Calu3 (cell line): ENCODE data around the gene HPRT1. TPM values are rescaled to one million over a fixed set of nuclear protein-coding genes. Genes with fewer than 3 reads are reported as not detected.

Experiments
- BruUV-seq: library from RNA; stranded (reverse); fragments of 400-500 nt; replicated peaks from 2 replicates; lab custom pipeline; 2021; lab: Mats Ljungman, UMichigan
- CTCF ChIA-PET: fragments of 300-600 bp; sonication (Branson Sonifier 250); formaldehyde crosslinking; loops from one replicate; lab custom pipeline; 2022; ENCODE audit warnings: antibody characterized with exemption; lab: Charles Lee
- DNase-seq: peaks from one replicate; pipeline ENCODE4 v3.0.0; 2022
- H3K27ac Mint-ChIP-seq: one replicate; pipeline ENCODE4 v1.8.0; 2022; ENCODE audit warnings: mixed read lengths; ENCODE audit not compliant: unreplicated experiment
- H3K27me3 Mint-ChIP-seq: one replicate; pipeline ENCODE4 v1.8.0; 2022; ENCODE audit warnings: mixed read lengths; ENCODE audit not compliant: unreplicated experiment
- H3K36me3 Mint-ChIP-seq: one replicate; pipeline ENCODE4 v1.8.0; 2022; ENCODE audit warnings: mild to moderate bottlenecking, moderate library complexity, mixed read lengths; ENCODE audit not compliant: insufficient read depth, unreplicated experiment
- H3K4me1 Mint-ChIP-seq: one replicate; pipeline ENCODE4 v1.8.0; 2022; ENCODE audit warnings: mild to moderate bottlenecking, low read depth, mixed read lengths; ENCODE audit not compliant: unreplicated experiment
- H3K4me3 Mint-ChIP-seq: one replicate; pipeline ENCODE4 v1.8.0; 2022; ENCODE audit warnings: mild to moderate bottlenecking, low read depth, moderate library complexity, mixed read lengths; ENCODE audit not compliant: unreplicated experiment
- H3K9me3 Mint-ChIP-seq: one replicate; pipeline ENCODE4 v1.8.0; 2022; ENCODE audit warnings: low read depth, mixed read lengths; ENCODE audit not compliant: unreplicated experiment
- intact Hi-C: fragments of 100-400 bp; cut with micrococcal nuclease; formaldehyde crosslinking; loops from one replicate; pipeline ENCODE4 v1.10.0; 2022; ENCODE audit not compliant: unreplicated experiment
- total RNA-seq: library from RNA; stranded (reverse); gene quantifications from 2 replicates; pipeline ENCODE4 v1.2.3, GENCODE V29; 2022
- TF ChIP-seq, protein P1 (sequence below): fragments of 200-600 bp; IDR thresholded peaks from one replicate; pipeline ENCODE4 v1.8.0; 2022; ENCODE audit warnings: antibody characterized with exemption; ENCODE audit not compliant: unreplicated experiment

HPRT1 gene
- total RNA-seq, 1 experiment from 2014 or later = 75.0 TPM

- Mint-ChIP-seq H3K4me1 (peaks cover 7% of the 10 kb centered on the region), H3K4me3 (no peak overlapping the region), H3K9me3 (no peaks in the 10 kb centered on the region), H3K27me3 (no peaks in the 10 kb centered on the region), H3K27ac (no peak overlapping the region), H3K36me3 (peaks cover 10% of the 10 kb centered on the region)
- no TSS peak for BruUV-seq
- intact Hi-C loops = no loop called here
- TF ChIP-seq, protein P1, sequence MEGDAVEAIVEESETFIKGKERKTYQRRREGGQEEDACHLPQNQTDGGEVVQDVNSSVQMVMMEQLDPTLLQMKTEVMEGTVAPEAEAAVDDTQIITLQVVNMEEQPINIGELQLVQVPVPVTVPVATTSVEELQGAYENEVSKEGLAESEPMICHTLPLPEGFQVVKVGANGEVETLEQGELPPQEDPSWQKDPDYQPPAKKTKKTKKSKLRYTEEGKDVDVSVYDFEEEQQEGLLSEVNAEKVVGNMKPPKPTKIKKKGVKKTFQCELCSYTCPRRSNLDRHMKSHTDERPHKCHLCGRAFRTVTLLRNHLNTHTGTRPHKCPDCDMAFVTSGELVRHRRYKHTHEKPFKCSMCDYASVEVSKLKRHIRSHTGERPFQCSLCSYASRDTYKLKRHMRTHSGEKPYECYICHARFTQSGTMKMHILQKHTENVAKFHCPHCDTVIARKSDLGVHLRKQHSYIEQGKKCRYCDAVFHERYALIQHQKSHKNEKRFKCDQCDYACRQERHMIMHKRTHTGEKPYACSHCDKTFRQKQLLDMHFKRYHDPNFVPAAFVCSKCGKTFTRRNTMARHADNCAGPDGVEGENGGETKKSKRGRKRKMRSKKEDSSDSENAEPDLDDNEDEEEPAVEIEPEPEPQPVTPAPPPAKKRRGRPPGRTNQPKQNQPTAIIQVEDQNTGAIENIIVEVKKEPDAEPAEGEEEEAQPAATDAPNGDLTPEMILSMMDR = no peak
- CTCF ChIA-PET = no interaction called here
- no peak for DNase-seq
Observed at GRCh38 chrX:134542485-134542884, 82.5 kb downstream of the HPRT1 start.

- Mint-ChIP-seq H3K9me3 (no peaks in the 10 kb centered on the region), H3K4me3 (no peak overlapping the region), H3K27me3 (no peaks in the 10 kb centered on the region), H3K36me3 (peaks cover 10% of the 10 kb centered on the region), H3K27ac (no peak overlapping the region), H3K4me1 (no peaks in the 10 kb centered on the region)
- CTCF ChIA-PET = interaction anchor here (0.8 kb wide), 2 partner anchors 23 to 37 kb away, joined by 3 read pairs; no protein-coding TSS in a partner anchor
- no TSS peak for BruUV-seq
- intact Hi-C loops = no loop called here
- DNase-seq = no peak
- TF ChIP-seq, protein P1 = no peak
Observed at GRCh38 chrX:134543288-134543687, 83.3 kb downstream of the HPRT1 start.

DNA sequence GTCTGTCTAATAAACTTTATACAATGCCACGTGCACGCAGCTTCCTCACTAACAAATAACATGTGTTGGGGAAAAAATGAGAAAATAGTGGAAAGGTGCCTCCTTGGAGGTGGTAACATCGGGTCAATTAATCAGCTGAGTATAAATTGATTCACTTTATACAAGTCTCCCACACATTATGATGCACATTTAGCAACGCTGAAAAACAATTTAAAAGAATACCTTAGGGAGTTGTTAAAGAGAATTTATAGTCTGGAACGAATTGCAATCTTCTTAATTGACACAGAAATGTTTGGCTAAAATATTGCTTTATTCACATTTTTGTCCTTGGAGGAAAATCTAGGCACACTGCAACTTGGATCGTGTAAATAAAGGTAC is 84.2 kb downstream of the HPRT1 start:
- Mint-ChIP-seq H3K4me3 (peak overlapping the region; percentile 70), H3K36me3 (peaks cover 18% of the 10 kb centered on the region), H3K9me3 (no peaks in the 10 kb centered on the region), H3K27me3 (no peaks in the 10 kb centered on the region), H3K27ac (no peak overlapping the region), H3K4me1 (no peaks in the 10 kb centered on the region)
- CTCF ChIA-PET = interaction anchor here (0.6 to 0.8 kb wide), 2 partner anchors 36 to 210 kb away, joined by 3 to 5 read pairs; no protein-coding TSS in a partner anchor
- BruUV-seq = no TSS peak
- DNase-seq = no peak
- TF ChIP-seq, protein P1 = no peak
- intact Hi-C loops = no loop called here

DNA sequence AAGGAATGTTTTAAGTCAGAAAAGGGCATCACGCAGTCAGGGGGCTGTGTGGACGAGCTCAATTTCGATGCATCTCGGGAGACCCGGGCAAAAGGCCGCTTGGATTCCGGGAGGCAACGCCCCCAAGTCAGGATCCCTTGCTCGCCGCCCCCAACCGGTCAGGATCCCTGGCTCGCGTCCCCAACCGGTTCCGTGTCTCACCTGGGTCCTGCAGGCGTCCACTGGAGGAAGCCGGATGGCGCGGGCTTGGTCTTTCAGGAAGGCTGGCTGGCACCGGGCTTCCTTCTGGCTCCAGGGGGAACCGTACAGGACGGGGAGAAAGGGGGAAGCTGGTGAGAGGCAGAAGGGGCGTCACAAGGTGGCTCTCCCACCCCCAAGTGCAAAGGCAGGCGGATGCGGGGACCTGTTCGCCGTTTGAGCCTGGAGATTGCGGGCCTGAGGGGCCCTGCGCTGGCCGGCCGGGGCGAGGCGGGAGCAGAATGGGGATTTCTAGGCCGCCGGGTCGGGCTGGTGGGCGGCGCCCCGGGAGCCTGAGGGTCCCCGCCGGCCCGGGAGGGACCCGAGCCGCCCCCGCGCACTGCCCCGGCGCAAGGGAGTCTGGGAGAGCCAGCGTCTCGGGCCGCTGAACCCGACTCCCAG is 84.7 kb downstream of the HPRT1 start:
- Mint-ChIP-seq H3K4me1 (peaks cover under 1% of the 10 kb centered on the region), H3K9me3 (no peaks in the 10 kb centered on the region), H3K36me3 (peaks cover 24% of the 10 kb centered on the region), H3K27me3 (no peaks in the 10 kb centered on the region), H3K27ac (peak overlapping the region; percentile 36), H3K4me3 (peak overlapping the region; percentile 70)
- no TSS peak for BruUV-seq
- TF ChIP-seq, protein P1 = no peak
- DNase-seq = peak; percentile 50
- CTCF ChIA-PET = interaction anchor here (0.6 to 1.2 kb wide), 2 partner anchors 113 to 210 kb away, joined by 3 to 5 read pairs; partner anchors contain the start of gene PLAC1
- intact Hi-C loops = no loop called here
